SK-N-SH (cell line): ENCODE data around the gene PCP4L1. TPM values are rescaled to one million over a fixed set of nuclear protein-coding genes. Genes with fewer than 3 reads are reported as not detected.

Source experiments
- CTCF ChIA-PET: fragments of 300-600, 350-600 bp; formaldehyde crosslinking; extraction: SDS; loops from one replicate; lab custom pipeline; 2021; lab: Yijun Ruan, JAX
- POLR2A ChIA-PET: fragments of 350-600 bp; sonication (Branson Sonifier 250); formaldehyde crosslinking; extraction: SDS; loops from one replicate; lab custom pipeline; 2020; ENCODE audit warnings: antibody characterized with exemption, inconsistent platforms; lab: Yijun Ruan, JAX
- DNase-seq: peaks from one replicate; pipeline ENCODE4 v3.0.0; 2012
- H2AFZ ChIP-seq: fragments of 200-600 bp; sonication (generic); 2 replicates; pipeline ENCODE4 v1.8.1; 2016; ENCODE audit warnings: antibody characterized with exemption, mild to moderate bottlenecking, low read depth
- H3F3A ChIP-seq: fragments of 200-600 bp; sonication (generic); replicated peaks from 2 replicates; pipeline ENCODE3; 2016; ENCODE audit warnings: antibody characterized with exemption, mild to moderate bottlenecking; ENCODE audit not compliant: insufficient read depth
- H3K27ac ChIP-seq, 2 experiments: fragments of 200-500 bp in 1 of 2; fragments of 200-600 bp in 1 of 2; sonication (Bioruptor generic) in 1 of 2; sonication (generic), shearing (Covaris generic) in 1 of 2; 2 replicates each; pipeline versions ENCODE4 v1.5.1 to v1.6.1; 2014 to 2016; ENCODE audit warnings: low read depth in 2 of 2, inconsistent platforms in 1 of 2, low read length in 1 of 2, mild to moderate bottlenecking in 1 of 2, mixed read lengths in 1 of 2
- H3K27me3 ChIP-seq: fragments of 200-600 bp; sonication (generic), shearing (Covaris generic); 2 replicates; pipeline ENCODE4 v1.6.1; 2016; ENCODE audit warnings: mixed run types; ENCODE audit not compliant: insufficient read depth
- H3K36me3 ChIP-seq, 2 experiments: fragments of 200-500 bp in 1 of 2; fragments of 200-600 bp in 1 of 2; sonication (Bioruptor generic) in 1 of 2; sonication (generic) in 1 of 2; replicated peaks in 1 of 2; 2 replicates each; pipeline versions ENCODE3 to v1.5.1; 2014 to 2016; ENCODE audit warnings: low read length in 1 of 2, mild to moderate bottlenecking in 1 of 2; ENCODE audit not compliant: insufficient read depth in 2 of 2, control insufficient read depth in 1 of 2
- H3K4me1 ChIP-seq, 2 experiments: fragments of 200-500 bp in 1 of 2; fragments of 200-600 bp in 1 of 2; sonication (Bioruptor generic) in 1 of 2; sonication (generic), shearing (Covaris generic) in 1 of 2; 2 replicates each; pipeline versions ENCODE4 v1.5.1 to v1.6.1; 2014 to 2016; ENCODE audit warnings: low read depth in 1 of 2, low read length in 1 of 2, mixed run types in 1 of 2; ENCODE audit not compliant: insufficient read depth in 2 of 2, control insufficient read depth in 1 of 2
- H3K4me2 ChIP-seq: fragments of 200-600 bp; sonication (generic), shearing (Covaris generic); 2 replicates; pipeline ENCODE4 v1.6.1; 2017; ENCODE audit warnings: mixed run types
- H3K4me3 ChIP-seq, 2 experiments: fragments of 200-500 bp in 1 of 2; fragments of 200-600 bp in 1 of 2; sonication (Bioruptor generic) in 1 of 2; sonication (generic), shearing (Covaris generic) in 1 of 2; 2 replicates each; pipeline versions ENCODE4 v1.5.1 to v1.8.1; 2014 to 2016; ENCODE audit warnings: low read depth in 2 of 2, inconsistent platforms in 1 of 2, low read length in 1 of 2, mild to moderate bottlenecking in 1 of 2, mixed read lengths in 1 of 2, moderate library complexity in 1 of 2
- H3K79me2 ChIP-seq: fragments of 200-600 bp; sonication (generic); 2 replicates; pipeline ENCODE4 v1.8.1; 2017; ENCODE audit warnings: mild to moderate bottlenecking; ENCODE audit not compliant: insufficient read depth
- H3K9ac ChIP-seq: fragments of 200-600 bp; sonication (generic); 2 replicates; pipeline ENCODE4 v1.6.1; 2017; ENCODE audit warnings: mixed run types
- H3K9me2 ChIP-seq: fragments of 200-600 bp; sonication (generic); 2 replicates; pipeline ENCODE4 v1.6.1; 2017; ENCODE audit warnings: mixed run types
- H3K9me3 ChIP-seq: fragments of 200-600 bp; sonication (generic); 2 replicates; pipeline ENCODE4 v1.6.1; 2017; ENCODE audit warnings: mixed run types, mild to moderate bottlenecking, moderate library complexity
- H4K20me1 ChIP-seq: fragments of 200-600 bp; sonication (generic); 2 replicates; pipeline ENCODE4 v1.6.1; 2017; ENCODE audit warnings: mild to moderate bottlenecking, mixed run types; ENCODE audit not compliant: insufficient read depth
- ELF1 ChIP-seq: IDR thresholded peaks from 2 replicates; pipeline ENCODE4 v1.4.0; 2012
- EP300 ChIP-seq, 2 experiments: IDR thresholded peaks; 2 replicates each; pipeline versions ENCODE4 v1.4.0 to v1.6.1; 2012; ENCODE audit warnings: borderline replicate concordance in 1 of 2, low read depth in 1 of 2, low read length in 1 of 2
- EZH2phosphoT487 ChIP-seq: fragments of 200-600 bp; sonication (generic); IDR thresholded peaks from 2 replicates; pipeline ENCODE4 v1.6.1; 2017; ENCODE audit warnings: low read depth, mixed run types, mild to moderate bottlenecking, antibody characterized with exemption, moderate library complexity, borderline replicate concordance
- FOSL2 ChIP-seq: IDR thresholded peaks from 2 replicates; pipeline ENCODE4 v1.4.0; 2012; ENCODE audit warnings: low read depth, mild to moderate bottlenecking, moderate library complexity, borderline replicate concordance
- FOXJ3 ChIP-seq: sonication (generic); formaldehyde crosslinking; IDR thresholded peaks from 2 replicates; pipeline ENCODE4 v1.5.1; 2020; ENCODE audit warnings: mild to moderate bottlenecking, missing genetic modification reagents
- FOXM1 ChIP-seq: IDR thresholded peaks from 2 replicates; pipeline ENCODE4 v1.4.0; 2012; ENCODE audit warnings: low read depth, mild to moderate bottlenecking
- JUND ChIP-seq: IDR thresholded peaks from 2 replicates; pipeline ENCODE4 v1.4.0; 2012
- MEF2A ChIP-seq: IDR thresholded peaks from 2 replicates; pipeline ENCODE4 v1.4.0; 2012; ENCODE audit warnings: low read depth, borderline replicate concordance
- NRF1 ChIP-seq: IDR thresholded peaks from 2 replicates; pipeline ENCODE4 v1.6.1; 2012; ENCODE audit warnings: low read depth, mild to moderate bottlenecking, low read length
- RAD21 ChIP-seq: IDR thresholded peaks from 2 replicates; pipeline ENCODE4 v1.6.1; 2012; ENCODE audit warnings: mild to moderate bottlenecking, low read length
- RFX5 ChIP-seq: IDR thresholded peaks from 2 replicates; pipeline ENCODE4 v1.6.1; 2012; ENCODE audit warnings: mild to moderate bottlenecking, improper control_type of control experiment, low read length
- TEAD4 ChIP-seq: IDR thresholded peaks from 2 replicates; pipeline ENCODE4 v1.4.0; 2012; ENCODE audit warnings: mild to moderate bottlenecking, borderline replicate concordance; ENCODE audit not compliant: insufficient read depth
- WGBS: methylation state at CpG from one replicate; pipeline ENCODE4 v1.1.6; 2017; ENCODE audit warnings: low lambda C conversion rate; 5-methylcytosine and 5-hydroxymethylcytosine counted together
- polyA plus RNA-seq, 3 experiments: library from polyadenylated mRNA; depleted of rRNA; stranded (reverse); fragments of >200 nt; gene quantifications; 2 replicates each; pipeline ENCODE4 v1.2.3, GENCODE V29; 2012
- TF ChIP-seq, protein P1 (sequence below): fragments of 200-600 bp; sonication (generic); IDR thresholded peaks from 2 replicates; pipeline ENCODE4 v1.6.1; 2017; ENCODE audit warnings: antibody characterized with exemption, mild to moderate bottlenecking, moderate library complexity
- TF ChIP-seq, protein P2 (sequence below): IDR thresholded peaks from 2 replicates; pipeline ENCODE4 v1.4.0; 2012; ENCODE audit warnings: low read depth, borderline replicate concordance
- TF ChIP-seq, protein P3 (sequence below): fragments of 150-350 bp; IDR thresholded peaks from 2 replicates; pipeline ENCODE4 v1.6.1; 2016; ENCODE audit warnings: mild to moderate bottlenecking, low read depth, low read length
- TF ChIP-seq, protein P4 (sequence below): IDR thresholded peaks from 2 replicates; pipeline ENCODE4 v1.4.0; 2012; ENCODE audit warnings: low read depth
- TF ChIP-seq, protein P5 (sequence below): IDR thresholded peaks from 2 replicates; pipeline ENCODE4 v1.4.0; 2012; ENCODE audit warnings: low read depth, borderline replicate concordance

The PCP4L1 gene
- polyA plus RNA-seq, 1 of the 3 experiments (the other 2 are of a cell fraction), result not detected

DNA sequence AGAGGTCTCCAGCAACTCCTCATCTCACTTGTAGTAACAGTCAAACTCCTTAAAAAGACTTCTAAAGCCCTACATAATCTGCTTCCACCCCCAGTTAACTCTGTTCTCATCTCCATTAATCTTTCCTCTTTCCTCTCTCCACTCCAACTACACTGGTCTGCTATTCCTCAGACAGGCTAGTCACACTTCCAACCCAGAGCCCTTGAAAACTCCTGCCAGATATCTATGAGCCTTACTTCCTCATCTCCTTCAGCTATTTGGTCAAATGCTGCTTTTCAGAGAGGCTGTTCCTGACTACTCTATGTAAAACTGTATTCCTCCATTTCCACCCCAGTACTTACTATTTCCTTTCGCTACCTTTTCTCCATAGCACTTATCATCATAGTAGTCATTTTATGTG is 24.4 kb downstream of the PCP4L1 start:
- POLR2A ChIA-PET, result interaction anchor here (0.9 kb wide), 1 partner anchor 9 kb away, joined by 6 read pairs; no protein-coding TSS in a partner anchor
- H3F3A ChIP-seq, result no peaks in the 10 kb centered on the region
- no peak for DNase-seq
- H3K9ac ChIP-seq, result no peak overlapping the region
- CTCF ChIA-PET, result interaction anchor here (0.7 to 1.7 kb wide), 5 partner anchors 9 to 99 kb away, joined by 3 to 8 read pairs (median 4); no protein-coding TSS in a partner anchor
- no peak for TF ChIP-seq RFX5
- TF ChIP-seq, protein P1, sequence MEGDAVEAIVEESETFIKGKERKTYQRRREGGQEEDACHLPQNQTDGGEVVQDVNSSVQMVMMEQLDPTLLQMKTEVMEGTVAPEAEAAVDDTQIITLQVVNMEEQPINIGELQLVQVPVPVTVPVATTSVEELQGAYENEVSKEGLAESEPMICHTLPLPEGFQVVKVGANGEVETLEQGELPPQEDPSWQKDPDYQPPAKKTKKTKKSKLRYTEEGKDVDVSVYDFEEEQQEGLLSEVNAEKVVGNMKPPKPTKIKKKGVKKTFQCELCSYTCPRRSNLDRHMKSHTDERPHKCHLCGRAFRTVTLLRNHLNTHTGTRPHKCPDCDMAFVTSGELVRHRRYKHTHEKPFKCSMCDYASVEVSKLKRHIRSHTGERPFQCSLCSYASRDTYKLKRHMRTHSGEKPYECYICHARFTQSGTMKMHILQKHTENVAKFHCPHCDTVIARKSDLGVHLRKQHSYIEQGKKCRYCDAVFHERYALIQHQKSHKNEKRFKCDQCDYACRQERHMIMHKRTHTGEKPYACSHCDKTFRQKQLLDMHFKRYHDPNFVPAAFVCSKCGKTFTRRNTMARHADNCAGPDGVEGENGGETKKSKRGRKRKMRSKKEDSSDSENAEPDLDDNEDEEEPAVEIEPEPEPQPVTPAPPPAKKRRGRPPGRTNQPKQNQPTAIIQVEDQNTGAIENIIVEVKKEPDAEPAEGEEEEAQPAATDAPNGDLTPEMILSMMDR, result no peak
- no peak for TF ChIP-seq TEAD4
- no peak for TF ChIP-seq RAD21
- TF ChIP-seq EP300 (IDR thresholded peaks at IDR 0.05; ENCODE audit: borderline replicate concordance in 1 of 2, low read depth in 1 of 2, low read length in 1 of 2), result no peak
- TF ChIP-seq, protein P2, sequence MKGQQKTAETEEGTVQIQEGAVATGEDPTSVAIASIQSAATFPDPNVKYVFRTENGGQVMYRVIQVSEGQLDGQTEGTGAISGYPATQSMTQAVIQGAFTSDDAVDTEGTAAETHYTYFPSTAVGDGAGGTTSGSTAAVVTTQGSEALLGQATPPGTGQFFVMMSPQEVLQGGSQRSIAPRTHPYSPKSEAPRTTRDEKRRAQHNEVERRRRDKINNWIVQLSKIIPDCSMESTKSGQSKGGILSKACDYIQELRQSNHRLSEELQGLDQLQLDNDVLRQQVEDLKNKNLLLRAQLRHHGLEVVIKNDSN, result no peak
- no peak for TF ChIP-seq EZH2phosphoT487
- TF ChIP-seq FOXJ3 (CRISPR knock-in tag), result no peak
- no peak for TF ChIP-seq JUND
- TF ChIP-seq, protein P3, sequence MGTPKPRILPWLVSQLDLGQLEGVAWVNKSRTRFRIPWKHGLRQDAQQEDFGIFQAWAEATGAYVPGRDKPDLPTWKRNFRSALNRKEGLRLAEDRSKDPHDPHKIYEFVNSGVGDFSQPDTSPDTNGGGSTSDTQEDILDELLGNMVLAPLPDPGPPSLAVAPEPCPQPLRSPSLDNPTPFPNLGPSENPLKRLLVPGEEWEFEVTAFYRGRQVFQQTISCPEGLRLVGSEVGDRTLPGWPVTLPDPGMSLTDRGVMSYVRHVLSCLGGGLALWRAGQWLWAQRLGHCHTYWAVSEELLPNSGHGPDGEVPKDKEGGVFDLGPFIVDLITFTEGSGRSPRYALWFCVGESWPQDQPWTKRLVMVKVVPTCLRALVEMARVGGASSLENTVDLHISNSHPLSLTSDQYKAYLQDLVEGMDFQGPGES, result no peak
- TF ChIP-seq, protein P4, sequence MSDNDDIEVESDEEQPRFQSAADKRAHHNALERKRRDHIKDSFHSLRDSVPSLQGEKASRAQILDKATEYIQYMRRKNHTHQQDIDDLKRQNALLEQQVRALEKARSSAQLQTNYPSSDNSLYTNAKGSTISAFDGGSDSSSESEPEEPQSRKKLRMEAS, result no peak
- TF ChIP-seq MEF2A, result no peak
- no peak for TF ChIP-seq NRF1
- TF ChIP-seq ELF1, result no peak
- TF ChIP-seq, protein P5, sequence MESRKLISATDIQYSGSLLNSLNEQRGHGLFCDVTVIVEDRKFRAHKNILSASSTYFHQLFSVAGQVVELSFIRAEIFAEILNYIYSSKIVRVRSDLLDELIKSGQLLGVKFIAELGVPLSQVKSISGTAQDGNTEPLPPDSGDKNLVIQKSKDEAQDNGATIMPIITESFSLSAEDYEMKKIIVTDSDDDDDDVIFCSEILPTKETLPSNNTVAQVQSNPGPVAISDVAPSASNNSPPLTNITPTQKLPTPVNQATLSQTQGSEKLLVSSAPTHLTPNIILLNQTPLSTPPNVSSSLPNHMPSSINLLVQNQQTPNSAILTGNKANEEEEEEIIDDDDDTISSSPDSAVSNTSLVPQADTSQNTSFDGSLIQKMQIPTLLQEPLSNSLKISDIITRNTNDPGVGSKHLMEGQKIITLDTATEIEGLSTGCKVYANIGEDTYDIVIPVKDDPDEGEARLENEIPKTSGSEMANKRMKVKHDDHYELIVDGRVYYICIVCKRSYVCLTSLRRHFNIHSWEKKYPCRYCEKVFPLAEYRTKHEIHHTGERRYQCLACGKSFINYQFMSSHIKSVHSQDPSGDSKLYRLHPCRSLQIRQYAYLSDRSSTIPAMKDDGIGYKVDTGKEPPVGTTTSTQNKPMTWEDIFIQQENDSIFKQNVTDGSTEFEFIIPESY, result no peak
- TF ChIP-seq FOSL2, result no peak
- no peak for TF ChIP-seq FOXM1
- H2AFZ ChIP-seq, result no peak overlapping the region
- whole genome bisulfite sequencing, result 38% methylated on average over 1 of the region's 1 CpG
- no peaks in the 10 kb centered on the region for H3K79me2 ChIP-seq
- H4K20me1 ChIP-seq, result no peaks in the 10 kb centered on the region
- H3K4me1 ChIP-seq, result no peaks in the 10 kb centered on the region
- peaks cover 22% of the 10 kb centered on the region; the same call in 1 of the 2 replicates for H3K27me3 ChIP-seq
- H3K36me3 ChIP-seq, result no peaks in the 10 kb centered on the region
- no peaks in the 10 kb centered on the region for H3K9me3 ChIP-seq
- no peak overlapping the region for H3K4me3 ChIP-seq
- no peak overlapping the region for H3K4me2 ChIP-seq
- H3K9me2 ChIP-seq, result no peaks in the 10 kb centered on the region
- no peak overlapping the region for H3K27ac ChIP-seq
